Measurements from ENCODE around the gene SHANK3.

The SHANK3 gene

DNA sequence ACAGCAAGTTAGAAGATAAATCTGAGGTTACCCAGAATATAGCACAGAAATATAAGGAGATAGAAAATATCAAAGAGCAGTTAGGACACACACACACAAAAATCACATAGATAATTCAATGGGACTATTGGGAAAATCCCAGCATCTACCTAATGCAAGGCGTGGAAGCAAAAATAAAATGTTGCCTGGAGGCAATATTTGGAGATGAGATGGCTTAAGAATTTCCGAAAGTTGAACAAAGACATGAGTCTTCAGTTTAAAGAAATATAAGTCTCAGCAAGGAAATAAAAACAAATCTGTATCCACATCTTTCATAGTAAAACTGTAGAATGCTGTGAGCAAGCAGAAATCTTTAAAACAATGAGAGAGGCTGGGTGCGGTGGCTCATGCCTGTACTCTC is 35.9 kb downstream of the SHANK3 start:
- DNase-seq (ENCODE audit: insufficient read length, low spot score) (no peak), FAIRE-seq (no peak)
- TF ChIP-seq, protein P1, sequence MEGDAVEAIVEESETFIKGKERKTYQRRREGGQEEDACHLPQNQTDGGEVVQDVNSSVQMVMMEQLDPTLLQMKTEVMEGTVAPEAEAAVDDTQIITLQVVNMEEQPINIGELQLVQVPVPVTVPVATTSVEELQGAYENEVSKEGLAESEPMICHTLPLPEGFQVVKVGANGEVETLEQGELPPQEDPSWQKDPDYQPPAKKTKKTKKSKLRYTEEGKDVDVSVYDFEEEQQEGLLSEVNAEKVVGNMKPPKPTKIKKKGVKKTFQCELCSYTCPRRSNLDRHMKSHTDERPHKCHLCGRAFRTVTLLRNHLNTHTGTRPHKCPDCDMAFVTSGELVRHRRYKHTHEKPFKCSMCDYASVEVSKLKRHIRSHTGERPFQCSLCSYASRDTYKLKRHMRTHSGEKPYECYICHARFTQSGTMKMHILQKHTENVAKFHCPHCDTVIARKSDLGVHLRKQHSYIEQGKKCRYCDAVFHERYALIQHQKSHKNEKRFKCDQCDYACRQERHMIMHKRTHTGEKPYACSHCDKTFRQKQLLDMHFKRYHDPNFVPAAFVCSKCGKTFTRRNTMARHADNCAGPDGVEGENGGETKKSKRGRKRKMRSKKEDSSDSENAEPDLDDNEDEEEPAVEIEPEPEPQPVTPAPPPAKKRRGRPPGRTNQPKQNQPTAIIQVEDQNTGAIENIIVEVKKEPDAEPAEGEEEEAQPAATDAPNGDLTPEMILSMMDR (IDR thresholded peaks at IDR 0.05; ENCODE audit: insufficient read depth, missing control alignments) = no peak

DNA sequence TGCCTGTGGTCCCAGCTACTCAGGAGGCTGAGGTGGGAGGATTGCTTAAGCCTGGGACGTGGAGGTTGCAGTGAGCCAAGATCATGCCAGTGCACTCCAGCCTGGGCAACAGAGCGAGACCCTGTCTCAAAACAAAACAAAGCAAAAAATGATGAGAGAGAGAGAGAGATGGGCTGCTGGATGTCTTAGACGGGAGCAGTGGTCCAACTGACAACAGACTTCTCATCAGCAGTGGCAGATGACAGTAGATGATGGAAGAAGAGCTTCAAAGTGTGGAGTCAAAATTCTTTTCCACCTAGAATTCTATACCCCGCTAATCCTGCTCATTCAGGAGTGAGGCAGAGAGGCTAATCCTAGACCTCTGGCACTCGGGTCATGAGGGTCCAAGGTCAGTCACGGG is 36.4 kb downstream of the SHANK3 start:
- DNase-seq (ENCODE audit: insufficient read length, low spot score) (no peak), FAIRE-seq (no peak)
- TF ChIP-seq, protein P1 (IDR thresholded peaks at IDR 0.05; ENCODE audit: insufficient read depth, missing control alignments) = no peak

DNA sequence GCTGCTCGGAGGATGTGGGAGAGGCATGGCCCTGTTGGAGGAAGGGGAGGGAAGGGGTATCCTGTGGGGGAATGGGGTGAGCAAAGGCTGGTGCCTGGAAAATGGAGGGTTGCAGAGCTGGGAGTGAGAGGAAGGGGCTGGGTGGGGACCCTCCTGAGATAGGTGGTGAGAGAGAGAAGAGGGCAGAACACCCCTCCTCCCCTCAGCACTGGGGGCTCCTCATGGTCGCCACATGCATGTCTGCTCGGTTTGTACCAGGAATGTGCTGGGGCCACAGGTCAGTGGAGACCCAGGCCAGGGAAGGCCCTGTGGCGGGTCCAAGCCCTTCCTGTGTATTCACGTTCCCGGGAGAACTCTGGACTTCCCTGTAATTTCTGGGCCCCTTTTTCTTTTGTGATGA is 37.6 kb downstream of the SHANK3 start:
- FAIRE-seq = no peak
- TF ChIP-seq, protein P1 (IDR thresholded peaks at IDR 0.05; ENCODE audit: insufficient read depth, missing control alignments) = no peak
- no peak for DNase-seq (ENCODE audit: insufficient read length, low spot score)

DNA sequence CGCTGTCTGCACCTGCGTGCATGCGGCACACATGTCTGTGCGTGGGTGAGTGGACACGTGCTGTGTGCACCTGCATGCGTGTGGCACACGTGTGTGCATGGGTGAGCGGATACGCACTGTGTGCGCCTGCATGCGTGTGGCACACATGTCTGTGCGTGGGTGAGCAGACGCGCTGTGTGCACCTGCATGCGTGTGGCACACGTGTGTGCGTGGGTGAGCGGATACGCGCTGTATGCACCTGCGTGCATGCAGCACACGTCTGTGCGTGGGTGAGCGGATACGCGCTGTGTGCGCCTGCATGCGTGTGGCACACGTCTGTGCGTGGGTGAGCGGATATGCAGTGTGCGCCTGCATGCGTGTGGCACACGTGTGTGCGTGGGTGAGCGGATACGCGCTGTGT is 38.3 kb downstream of the SHANK3 start:
- DNase-seq (ENCODE audit: insufficient read length, low spot score) (no peak), FAIRE-seq (no peak)
- TF ChIP-seq, protein P1 (IDR thresholded peaks at IDR 0.05; ENCODE audit: insufficient read depth, missing control alignments) = no peak

DNA sequence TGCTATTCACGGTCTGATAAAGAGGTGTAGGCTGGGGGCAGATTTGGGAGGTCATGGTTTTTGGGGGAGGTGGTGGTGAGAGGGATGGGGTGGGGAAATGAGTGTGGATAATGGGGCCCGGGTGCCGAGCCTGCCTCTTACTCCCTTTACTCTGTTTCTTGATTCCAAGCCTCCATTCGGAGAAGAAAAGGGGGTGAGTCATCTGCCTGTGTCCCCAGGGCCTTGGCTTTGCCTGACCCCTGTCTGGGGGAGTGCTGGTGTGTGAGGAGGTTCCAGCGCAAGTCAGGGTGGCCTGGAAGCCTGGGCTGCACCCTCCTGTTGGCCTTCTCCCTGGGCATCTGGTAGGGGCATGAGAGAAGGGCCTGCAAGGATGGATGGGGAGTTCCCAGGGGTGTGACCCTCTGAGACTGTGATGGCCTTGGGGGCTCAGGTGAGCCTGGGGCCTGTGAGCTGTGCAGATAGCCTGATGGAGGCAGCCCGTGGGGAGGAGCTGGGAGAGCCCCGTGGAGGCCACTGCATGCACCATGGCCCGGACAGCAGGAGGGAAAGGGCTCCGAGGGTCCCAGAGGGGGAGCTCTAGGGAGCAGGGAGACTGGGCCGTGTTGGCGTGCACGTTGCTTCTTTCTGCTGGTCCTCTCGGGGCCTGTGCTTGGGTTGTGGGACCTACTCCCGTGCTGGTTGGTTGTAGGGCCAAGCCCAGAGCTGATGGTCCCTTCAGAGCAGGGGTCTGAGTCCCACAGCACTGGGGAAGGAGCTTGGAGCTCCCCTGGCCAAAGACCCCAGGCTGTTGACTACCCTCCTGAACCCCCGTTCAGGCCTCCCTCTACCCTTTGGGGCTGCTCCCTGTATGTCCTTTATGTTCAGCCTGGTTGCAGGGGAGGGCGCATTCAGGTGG is 39.1 kb downstream of the SHANK3 start:
- no peak for DNase-seq (ENCODE audit: insufficient read length, low spot score)
- TF ChIP-seq, protein P1 (IDR thresholded peaks at IDR 0.05; ENCODE audit: insufficient read depth, missing control alignments) = no peak
- FAIRE-seq = no peak

DNA sequence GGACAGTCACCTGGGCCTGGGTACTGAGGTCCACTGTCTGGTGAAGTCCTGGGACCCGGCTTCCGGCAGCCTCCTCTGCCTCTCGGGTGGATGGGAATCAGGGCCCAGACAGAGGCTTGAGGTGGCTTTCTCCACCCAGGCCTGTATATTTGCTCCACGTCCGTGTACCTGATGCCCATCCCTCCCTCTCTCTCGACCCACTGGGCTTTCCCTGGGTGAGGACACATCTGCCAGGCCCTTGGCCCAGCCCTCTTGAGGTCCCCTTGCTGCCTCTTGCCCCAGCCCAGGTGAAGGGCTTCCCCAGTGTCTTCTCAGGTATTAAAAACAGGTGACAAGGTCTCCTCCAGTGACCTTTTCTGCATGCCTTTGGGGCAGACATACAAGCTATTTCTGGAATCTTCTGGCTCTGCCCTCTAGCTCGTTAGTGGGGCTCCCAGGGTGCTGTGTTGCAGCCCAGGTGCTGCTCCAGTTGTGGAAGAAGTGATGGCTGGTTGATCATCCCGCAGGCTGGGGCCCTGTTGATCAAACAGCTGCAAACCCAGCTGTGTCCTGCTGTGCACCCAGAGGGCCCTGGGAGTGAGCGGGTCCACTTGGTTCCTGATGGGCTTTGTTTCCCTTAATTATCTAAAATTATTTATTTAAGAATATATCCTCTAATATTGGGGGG is 39.9 kb downstream of the SHANK3 start:
- no peak for FAIRE-seq
- TF ChIP-seq, protein P1 (IDR thresholded peaks at IDR 0.05; ENCODE audit: insufficient read depth, missing control alignments) = no peak

DNA sequence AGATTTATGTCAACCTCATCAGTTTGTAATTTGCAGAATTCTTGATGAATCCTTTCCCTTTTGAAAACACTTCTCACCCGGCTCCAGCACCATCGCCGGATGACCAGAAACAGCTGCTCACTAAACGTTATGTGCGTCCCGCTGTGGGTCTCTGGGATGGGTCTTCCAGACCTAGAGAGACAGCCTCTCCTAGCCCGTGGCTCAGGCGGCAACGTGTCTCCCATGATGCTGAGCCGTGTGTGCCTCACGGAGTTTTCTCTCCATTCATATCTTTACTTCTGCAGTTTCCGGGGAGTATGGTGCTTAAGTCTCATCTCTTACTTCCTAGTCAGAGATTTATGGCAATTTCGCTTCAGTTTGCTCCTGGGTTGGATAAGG is 40.4 kb downstream of the SHANK3 start:
- FAIRE-seq (no peak), DNase-seq (ENCODE audit: insufficient read length, low spot score) (no peak)
- TF ChIP-seq, protein P1 (IDR thresholded peaks at IDR 0.05; ENCODE audit: insufficient read depth, missing control alignments) = no peak

More for the DNA sequence above, 39.9 kb downstream of the SHANK3 start:
- no peak for DNase-seq (ENCODE audit: insufficient read length, low spot score)
